Measurements from ENCODE around the gene ZNF688.
A peak's percentile ranks its signal among the peaks of the same experiment; 100 is the strongest.

The ZNF688 gene

GRCh38 chr16:30526137-30526822 lies 45.2 kb downstream of the ZNF688 start, which contains the start of gene ZNF768:
ZNF768 (minus strand) TSS chr16:30526566; CDS start chr16:30526413, 153 bp downstream.
- ATAC-seq, result peak; percentile 30
- TF ChIP-seq ARNTL (CRISPR knock-in tag; IDR thresholded peaks at IDR 0.05; ENCODE audit: borderline replicate concordance, low read depth), result no peak
- TF ChIP-seq GLIS3 (CRISPR knock-in tag; IDR thresholded peaks at IDR 0.05), result no peak
- no peak for TF ChIP-seq ZNF565 (CRISPR knock-in tag; conservative IDR thresholded peaks at IDR 0.05; ENCODE audit: low read depth)
- no peak for TF ChIP-seq SNAI2 (CRISPR knock-in tag; IDR thresholded peaks at IDR 0.05)
- no peak for TF ChIP-seq ZFP30 (CRISPR knock-in tag; IDR thresholded peaks at IDR 0.05)
- no peak for TF ChIP-seq CSDC2 (CRISPR knock-in tag; IDR thresholded peaks at IDR 0.05)
- no peak for TF ChIP-seq ISL1 (CRISPR knock-in tag; IDR thresholded peaks at IDR 0.05)

- TF ChIP-seq PPARA (CRISPR knock-in tag; IDR thresholded peaks at IDR 0.05; ENCODE audit: borderline replicate concordance), result no peak
- no peak for TF ChIP-seq ZNF70 (CRISPR knock-in tag; IDR thresholded peaks at IDR 0.05)
- TF ChIP-seq ARNTL (CRISPR knock-in tag; IDR thresholded peaks at IDR 0.05; ENCODE audit: borderline replicate concordance, low read depth), result no peak
- no peak for TF ChIP-seq ZFP3 (CRISPR knock-in tag; IDR thresholded peaks at IDR 0.05)
- TF ChIP-seq CSRNP3 (CRISPR knock-in tag; IDR thresholded peaks at IDR 0.05), result no peak
- TF ChIP-seq GLIS3 (CRISPR knock-in tag; IDR thresholded peaks at IDR 0.05), result no peak
- TF ChIP-seq PATZ1 (CRISPR knock-in tag; IDR thresholded peaks at IDR 0.05; ENCODE audit: borderline replicate concordance), result no peak
- no peak for TF ChIP-seq TCF4 (CRISPR knock-in tag; IDR thresholded peaks at IDR 0.05; ENCODE audit: borderline replicate concordance)
- no peak for TF ChIP-seq RARB (CRISPR knock-in tag; IDR thresholded peaks at IDR 0.05)
- TF ChIP-seq POU6F1 (CRISPR knock-in tag; IDR thresholded peaks at IDR 0.05; ENCODE audit: borderline replicate concordance, low read depth), result no peak
- no peak for TF ChIP-seq ZNF8 (CRISPR knock-in tag; IDR thresholded peaks at IDR 0.05)
- no peak for TF ChIP-seq SNAI2 (CRISPR knock-in tag; IDR thresholded peaks at IDR 0.05)
- no peak for TF ChIP-seq TSHZ2 (CRISPR knock-in tag; IDR thresholded peaks at IDR 0.05)
- TF ChIP-seq BACH2 (CRISPR knock-in tag; IDR thresholded peaks at IDR 0.05; ENCODE audit: borderline replicate concordance), result no peak
- TF ChIP-seq ISL1 (CRISPR knock-in tag; IDR thresholded peaks at IDR 0.05), result no peak
- TF ChIP-seq ESRRG (CRISPR knock-in tag; IDR thresholded peaks at IDR 0.05), result no peak
- TF ChIP-seq OSR1 (CRISPR knock-in tag; IDR thresholded peaks at IDR 0.05), result no peak
- no peak for TF ChIP-seq ZFP30 (CRISPR knock-in tag; IDR thresholded peaks at IDR 0.05)
- TF ChIP-seq CREB5 (CRISPR knock-in tag; IDR thresholded peaks at IDR 0.05; ENCODE audit: low read depth), result no peak
- TF ChIP-seq ZNF565 (CRISPR knock-in tag; conservative IDR thresholded peaks at IDR 0.05; ENCODE audit: low read depth), result no peak
- ATAC-seq, result no peak
Measured at GRCh38 chr16:30525844-30526136, 45.7 kb downstream of the ZNF688 start.
